Endothelial cell of umbilical vein (primary cell): ENCODE data around the gene HGF. TPM values are rescaled to one million over a fixed set of nuclear protein-coding genes. Genes with fewer than 3 reads are reported as not detected.

ENCODE experiments used
- BruUV-seq: library from RNA; stranded (reverse); fragments of 400-500 nt; replicated peaks from 2 replicates; lab custom pipeline; 2021; lab: Mats Ljungman, UMichigan
- CTCF ChIA-PET: fragments of 300-600, 350-600 bp; sonication (Branson Sonifier 250); formaldehyde crosslinking; loops from one replicate; lab custom pipeline; 2021; ENCODE audit warnings: antibody characterized with exemption, inconsistent platforms; lab: Charles Lee
- POLR2A ChIA-PET: fragments of 300-600, 350-600 bp; sonication (Branson Sonifier 250); formaldehyde crosslinking; loops from one replicate; lab custom pipeline; 2021; ENCODE audit warnings: antibody characterized with exemption, inconsistent platforms; lab: Charles Lee
- DNase-seq: peaks from one replicate; pipeline ENCODE4 v3.0.0-alpha.2; 2011; ENCODE audit warnings: low read depth, low spot score
- FAIRE-seq: peaks from 2 replicates; lab custom pipeline; 2011; peaks lifted over from hg19 to GRCh38; lab: Jason Lieb, UNC
- H2AFZ ChIP-seq: 2 replicates; pipeline ENCODE4 v1.6.0; 2012; ENCODE audit warnings: low read depth, low read length, control low read depth, inconsistent platforms
- H3K27ac ChIP-seq: 2 replicates; pipeline ENCODE4 v1.5.1; 2011; ENCODE audit warnings: low read depth, mild to moderate bottlenecking, control low read depth, low read length, moderate library complexity; ENCODE audit not compliant: insufficient read depth
- H3K27me3 ChIP-seq, 2 experiments: 2 replicates each; pipeline versions ENCODE4 v1.6.0 to v1.6.1; 2011; ENCODE audit warnings: low read length in 2 of 2, mixed read lengths in 1 of 2; ENCODE audit not compliant: control insufficient read depth in 2 of 2, insufficient read depth in 2 of 2
- H3K36me3 ChIP-seq, 2 experiments: 2 replicates in 1 of 2; 3 replicates in 1 of 2; pipeline ENCODE4 v1.5.1; 2011; ENCODE audit warnings: low read length in 2 of 2, mild to moderate bottlenecking in 1 of 2, moderate library complexity in 1 of 2; ENCODE audit not compliant: control insufficient read depth in 2 of 2, insufficient read depth in 2 of 2; ENCODE audit errors: extremely low read depth in 1 of 2
- H3K4me1 ChIP-seq: 3 replicates; pipeline ENCODE4 v1.5.1; 2011; ENCODE audit warnings: mild to moderate bottlenecking, low read length; ENCODE audit not compliant: control insufficient read depth, insufficient read depth; ENCODE audit errors: extremely low read depth
- H3K4me2 ChIP-seq: 2 replicates; pipeline ENCODE4 v1.6.1; 2011; ENCODE audit warnings: low read length, control low read depth, mixed read lengths; ENCODE audit not compliant: insufficient read depth
- H3K4me3 ChIP-seq, 3 experiments: fragments of 200-600 bp in 1 of 3; sonication (generic), shearing (Covaris generic) in 1 of 3; replicated peaks in 1 of 3; 2 replicates each; pipeline ENCODE4 v1.5.1; 2011 to 2016; ENCODE audit warnings: control low read depth in 3 of 3, low read length in 3 of 3, mild to moderate bottlenecking in 2 of 3, inconsistent platforms in 1 of 3, low read depth in 1 of 3, moderate library complexity in 1 of 3; ENCODE audit not compliant: insufficient read depth in 1 of 3
- H3K79me2 ChIP-seq: 2 replicates; pipeline ENCODE4 v1.6.0; 2012; ENCODE audit warnings: low read length, inconsistent platforms; ENCODE audit not compliant: control insufficient read depth, insufficient read depth
- H3K9ac ChIP-seq: replicated peaks from 2 replicates; pipeline ENCODE3; 2011; ENCODE audit warnings: low read length, control low read depth; ENCODE audit not compliant: insufficient read depth; ENCODE audit errors: extremely low read depth
- H3K9me1 ChIP-seq: replicated peaks from 3 replicates; pipeline ENCODE4 v1.6.0; 2011; ENCODE audit warnings: mild to moderate bottlenecking, low read length; ENCODE audit not compliant: control insufficient read depth, insufficient read depth; ENCODE audit errors: extremely low read depth
- H3K9me3 ChIP-seq: replicated peaks from 2 replicates; pipeline ENCODE4 v1.5.1; 2012; ENCODE audit warnings: low read length, inconsistent platforms; ENCODE audit not compliant: control insufficient read depth, insufficient read depth
- H4K20me1 ChIP-seq: replicated peaks from 2 replicates; pipeline ENCODE3; 2011; ENCODE audit warnings: mild to moderate bottlenecking, low read length; ENCODE audit not compliant: control insufficient read depth, insufficient read depth; ENCODE audit errors: extremely low read depth
- CTCF ChIP-seq, 2 donors: IDR thresholded peaks; 1 replicate in 1 of 2; 2 replicates in 1 of 2; pipeline ENCODE4 v1.5.1; 2011; ENCODE audit warnings: low read length in 2 of 2, mild to moderate bottlenecking in 2 of 2, moderate library complexity in 2 of 2, control low read depth in 1 of 2, inconsistent platforms in 1 of 2, low read depth in 1 of 2; ENCODE audit not compliant: insufficient read depth in 1 of 2; ENCODE audit errors: extremely low read depth in 1 of 2
- EZH2 ChIP-seq: IDR thresholded peaks from 2 replicates; pipeline ENCODE4 v1.6.1; 2012; ENCODE audit warnings: borderline replicate concordance, low read depth, mild to moderate bottlenecking, moderate library complexity, low read length, inconsistent platforms; ENCODE audit not compliant: severe bottlenecking
- FOS ChIP-seq: IDR thresholded peaks from 2 replicates; pipeline ENCODE4 v1.6.1; 2011; ENCODE audit warnings: mild to moderate bottlenecking, low read length, moderate library complexity, borderline replicate concordance; ENCODE audit not compliant: insufficient read depth
- GATA2 ChIP-seq: IDR thresholded peaks from 2 replicates; pipeline ENCODE4 v1.7.0; 2011; ENCODE audit warnings: low read depth, mild to moderate bottlenecking, moderate library complexity, mixed read lengths, low read length; ENCODE audit not compliant: insufficient read length, insufficient read depth
- JUN ChIP-seq: IDR thresholded peaks from 2 replicates; pipeline ENCODE4 v1.6.1; 2011; ENCODE audit warnings: borderline replicate concordance, low read depth; ENCODE audit not compliant: insufficient read length, insufficient read depth
- MAX ChIP-seq: IDR thresholded peaks from 2 replicates; pipeline ENCODE4 v1.6.1; 2011; ENCODE audit not compliant: insufficient read depth, insufficient read length
- MYC ChIP-seq: IDR thresholded peaks from one replicate; pipeline ENCODE4 v1.6.1; 2011; ENCODE audit warnings: mild to moderate bottlenecking, low read depth, low read length
- POLR2A ChIP-seq: IDR thresholded peaks from 2 replicates; pipeline ENCODE4 v1.6.1; 2012; ENCODE audit warnings: low read depth, mild to moderate bottlenecking, control low read depth, low read length
- POLR2AphosphoS5 ChIP-seq: IDR thresholded peaks from 2 replicates; pipeline ENCODE4 v1.6.1; 2012; ENCODE audit warnings: low read depth, mild to moderate bottlenecking, control low read depth, low read length, moderate library complexity; ENCODE audit not compliant: insufficient read depth
- dilution Hi-C: fragments of 300-500 bp; cut with MboI; formaldehyde crosslinking; loops from one replicate; pipeline ENCODE4 v1.15.0; 2019; ENCODE audit warnings: low sequenced_read_pairs; ENCODE audit not compliant: extremely low pct_ligation_motif_present
- intact Hi-C: fragments of 100-400 bp; cut with micrococcal nuclease; formaldehyde crosslinking; loops from one replicate; pipeline ENCODE4 v1.10.0; 2022
- polyA plus RNA-seq, 4 experiments: library from polyadenylated mRNA; depleted of rRNA in 3 of 4; stranded (reverse) in 3 of 4; unstranded in 1 of 4; fragments of >200 nt; gene quantifications; 2 replicates each; pipeline versions ENCODE4 v1.2.1 to v1.2.3, GENCODE V29; 2011 to 2012; ENCODE audit warnings: missing spikeins in 1 of 4
- total RNA-seq: library from RNA; stranded (reverse); gene quantifications from 2 replicates; pipeline ENCODE4 v1.2.3, GENCODE V29; 2021

Gene HGF
- total and polyA plus RNA-seq, 2 donors (not counting 3 experiments of a cell fraction or from before 2014, with no cell fraction given) = 0.15 to 0.18 TPM

GRCh38 chr7:81692146-81692905 lies 77.5 kb downstream of the HGF start:
- no peak overlapping the region for H2AFZ ChIP-seq
- FAIRE-seq = no peak

More at GRCh38 chr7:81692146-81692905, 77.5 kb downstream of the HGF start:
- Histone ChIP-seq H3K27ac (no peak overlapping the region), H3K4me3 (no peak overlapping the region), H3K79me2 (no peaks in the 10 kb centered on the region), H4K20me1 (no peaks in the 10 kb centered on the region), H3K9me1 (no peaks in the 10 kb centered on the region), H3K9ac (no peak overlapping the region), H3K4me1 (peaks cover 5% of the 10 kb centered on the region), H3K4me2 (no peak overlapping the region), H3K27me3 (no peaks in the 10 kb centered on the region), H3K9me3 (no peaks in the 10 kb centered on the region), H3K36me3 (no peaks in the 10 kb centered on the region)
- no peak for DNase-seq
- no peak for TF ChIP-seq EZH2
- no peak for TF ChIP-seq MYC
- TF ChIP-seq CTCF (IDR thresholded peaks at IDR 0.05; ENCODE audit: extremely low read depth in 1 of 2, insufficient read depth in 1 of 2, low read depth in 1 of 2, low read length in 2 of 2) = no peak
- TF ChIP-seq MAX = no peak
- no peak for TF ChIP-seq FOS
- TF ChIP-seq POLR2A = no peak
- TF ChIP-seq JUN = no peak
- TF ChIP-seq POLR2AphosphoS5 = no peak
- no peak for TF ChIP-seq GATA2
- intact Hi-C loops (no loop called here), dilution Hi-C loops (no loop called here)
- ChIA-PET CTCF (interaction anchor here (1.0 to 1.8 kb wide), 2 partner anchors 9 to 22 kb away, joined by 3 to 4 read pairs; no protein-coding TSS in a partner anchor), POLR2A (no interaction called here)
- BruUV-seq = no TSS peak
